Activated T-helper 2 cell treated with anti-CD3 and anti-CD28 coated beads, Interferon-gamma antibody, Interleukin-2, Interleukin-4, amounts not matched to agents 10 μg/mL and 5 μg/mL and 100 μg/mL, durations not matched to agents 14 hours and 24 hours and 36 hours (primary cell): ENCODE measurements around the gene ZFYVE28. TPM values are rescaled to one million over a fixed set of nuclear protein-coding genes. Genes with fewer than 3 reads are reported as not detected.

Experiments used
- DNase-seq: peaks from one replicate; pipeline ENCODE4 v3.0.0; 2021; ENCODE audit warnings: low spot score
- H3K27ac Mint-ChIP-seq: one replicate; pipeline ENCODE4 v1.8.0; 2021; ENCODE audit warnings: mixed read lengths
- H3K27me3 Mint-ChIP-seq: one replicate; pipeline ENCODE4 v1.8.0; 2021; ENCODE audit warnings: low read depth, mixed read lengths
- H3K36me3 Mint-ChIP-seq: one replicate; pipeline ENCODE4 v1.8.0; 2021; ENCODE audit warnings: low read depth, mixed read lengths
- H3K4me1 Mint-ChIP-seq: one replicate; pipeline ENCODE4 v1.8.0; 2021; ENCODE audit warnings: low read depth, mixed read lengths
- H3K4me3 Mint-ChIP-seq: one replicate; pipeline ENCODE4 v1.8.0; 2021; ENCODE audit warnings: low read depth, mild to moderate bottlenecking, moderate library complexity, mixed read lengths
- H3K9me3 Mint-ChIP-seq: one replicate; pipeline ENCODE4 v1.8.0; 2021; ENCODE audit warnings: mixed read lengths
- intact Hi-C: fragments of 100-400 bp; cut with micrococcal nuclease; formaldehyde crosslinking; loops from one replicate; pipeline ENCODE4 v1.15.1; 2023
- total RNA-seq: library from RNA; stranded (reverse); gene quantifications from 2 replicates; pipeline ENCODE4 v1.2.3, GENCODE V29; 2022

ZFYVE28 gene
- total RNA-seq, 1 donor from 2014 or later = 10.0 TPM

GRCh38 chr4:2442175-2442993, 23.9 kb upstream of the ZFYVE28 start:
- intact Hi-C loops = no loop called here
- no peak overlapping the region for H3K27ac Mint-ChIP-seq
- no peak overlapping the region for H3K4me3 Mint-ChIP-seq
- peaks cover 2% of the 10 kb centered on the region for H3K4me1 Mint-ChIP-seq
- no peaks in the 10 kb centered on the region for H3K36me3 Mint-ChIP-seq
- DNase-seq = no peak
- no peaks in the 10 kb centered on the region for H3K27me3 Mint-ChIP-seq
- no peaks in the 10 kb centered on the region for H3K9me3 Mint-ChIP-seq

GRCh38 chr4:2441393-2442174, 23.1 kb upstream of the ZFYVE28 start:
- peak; percentile 65 for DNase-seq
- H3K9me3 Mint-ChIP-seq = no peaks in the 10 kb centered on the region
- peaks cover 2% of the 10 kb centered on the region for H3K4me1 Mint-ChIP-seq
- H3K36me3 Mint-ChIP-seq = no peaks in the 10 kb centered on the region
- no peaks in the 10 kb centered on the region for H3K27me3 Mint-ChIP-seq
- no peak overlapping the region for H3K27ac Mint-ChIP-seq
- intact Hi-C loops = loop anchor here (1.0 kb wide), 1 partner anchor 221 kb away; no protein-coding TSS in a partner anchor
- no peak overlapping the region for H3K4me3 Mint-ChIP-seq

DNA sequence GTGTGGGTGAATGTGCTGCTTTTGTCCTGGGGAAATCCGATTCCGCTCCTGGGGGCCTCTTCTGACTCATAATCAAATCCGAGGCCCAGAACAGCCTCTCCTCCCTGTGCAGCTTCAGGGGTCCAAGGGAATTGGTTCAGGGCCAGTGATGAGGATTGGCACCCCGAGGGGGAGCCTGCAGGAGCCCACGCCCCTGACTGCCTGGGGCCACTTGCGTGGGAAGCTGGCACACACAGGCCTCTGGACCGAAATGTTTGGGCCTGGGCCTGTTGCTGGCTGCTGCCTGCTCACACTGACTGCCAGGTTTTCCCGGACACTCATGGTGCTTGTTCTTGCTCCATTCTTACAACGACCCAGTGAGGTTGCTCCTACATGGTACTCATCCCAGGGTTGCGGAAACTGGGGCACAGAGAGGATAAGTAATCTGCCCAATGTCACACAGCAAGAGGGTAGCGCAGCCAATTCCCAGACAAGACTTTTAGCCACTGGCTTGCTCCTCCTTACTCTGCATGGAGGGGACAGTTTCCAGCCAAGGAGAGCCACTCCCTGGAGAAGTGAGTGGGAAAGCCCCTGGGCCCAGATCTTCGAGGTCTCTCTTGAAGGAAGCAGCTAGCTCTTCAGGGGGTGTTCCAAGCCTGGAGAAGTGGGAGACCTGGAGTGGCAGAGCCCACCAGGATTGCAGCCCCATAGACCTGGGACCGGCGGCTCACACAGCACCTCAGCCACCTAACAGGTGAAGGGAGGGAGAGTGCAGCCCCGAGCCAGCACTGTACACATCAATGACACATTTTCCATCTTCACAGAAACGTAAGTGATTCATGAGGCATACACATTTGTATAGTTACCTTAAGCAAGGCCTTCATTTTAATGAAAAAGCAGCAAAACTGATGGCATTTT, 20.6 kb upstream of the ZFYVE28 start:
- Mint-ChIP-seq H3K36me3 (no peaks in the 10 kb centered on the region), H3K27ac (no peak overlapping the region), H3K9me3 (no peaks in the 10 kb centered on the region), H3K27me3 (no peaks in the 10 kb centered on the region), H3K4me3 (no peak overlapping the region), H3K4me1 (peaks cover 2% of the 10 kb centered on the region)
- intact Hi-C loops = no loop called here
- DNase-seq = no peak

DNA sequence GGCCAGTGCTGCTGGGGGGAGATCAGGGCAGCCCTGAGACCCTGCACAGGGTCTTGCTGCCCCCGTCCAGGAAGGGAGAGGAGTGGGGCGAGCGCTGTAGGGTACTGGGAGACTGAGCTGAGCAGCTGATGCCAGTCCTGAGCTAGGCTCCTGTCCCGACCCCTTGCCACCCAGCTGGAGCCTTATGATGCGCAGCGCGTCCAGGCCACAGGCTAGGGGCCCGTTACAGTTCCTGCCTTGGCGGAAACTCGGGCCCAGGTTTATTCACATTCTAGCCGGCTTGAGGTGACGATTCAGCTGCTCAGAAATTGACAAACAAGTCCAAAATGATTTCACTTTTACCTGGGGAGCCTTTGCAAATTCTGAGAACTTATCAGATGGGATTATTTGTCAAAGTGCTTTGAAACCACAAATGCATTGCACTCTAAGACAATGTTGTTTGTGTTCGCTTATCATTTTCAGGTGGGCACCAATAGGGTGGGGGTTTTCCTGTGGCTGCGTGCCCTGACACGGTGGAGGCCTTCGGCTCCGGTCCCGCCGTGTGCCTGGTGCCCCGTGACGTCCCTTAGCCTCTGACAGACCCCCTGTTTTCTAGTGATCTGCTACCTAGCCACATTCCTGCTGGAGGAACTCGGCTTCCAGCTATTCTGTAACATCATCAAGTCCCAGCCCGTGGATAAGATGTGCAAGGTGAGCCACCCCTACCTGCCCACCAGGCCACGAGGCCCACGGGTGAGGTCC, 19.2 kb upstream of the ZFYVE28 start:
- no peak overlapping the region for H3K27ac Mint-ChIP-seq
- H3K36me3 Mint-ChIP-seq = no peaks in the 10 kb centered on the region
- H3K4me1 Mint-ChIP-seq = peaks cover 2% of the 10 kb centered on the region

DNA sequence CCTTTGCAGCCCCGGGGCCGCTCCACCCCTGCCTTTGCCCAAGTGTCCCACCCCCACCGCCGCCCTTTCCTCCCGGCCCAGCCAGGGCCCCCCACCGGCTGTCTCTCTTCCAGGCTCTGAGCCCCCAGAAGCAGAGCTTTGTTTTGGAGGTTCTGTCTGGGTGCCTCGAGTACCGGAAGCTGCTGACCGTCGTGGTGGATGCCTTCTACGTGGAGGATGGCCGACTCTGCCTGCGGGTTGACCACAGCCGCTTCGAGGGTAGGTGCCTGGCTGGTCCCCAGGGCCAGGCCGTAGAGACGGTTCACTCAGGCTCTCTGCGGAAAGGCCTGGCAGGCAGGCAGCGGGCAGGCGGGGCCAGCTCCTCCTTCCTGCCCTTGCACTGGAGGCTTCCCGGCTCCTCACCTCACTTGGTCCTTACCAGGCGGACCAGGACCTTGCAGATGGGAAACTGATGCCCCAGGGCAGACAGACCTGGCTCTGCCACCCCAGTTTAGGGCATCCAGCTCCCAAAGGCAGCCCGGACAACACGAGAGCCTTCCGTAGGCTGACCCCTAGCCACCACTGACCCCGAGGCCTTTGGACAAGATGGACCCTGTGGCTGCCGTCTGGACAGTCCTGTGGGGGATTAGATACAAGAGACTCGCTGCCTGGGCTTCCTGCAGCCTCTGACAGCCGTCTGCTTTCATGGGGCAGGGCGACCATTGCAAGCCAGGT, 18.5 kb upstream of the ZFYVE28 start:
- Mint-ChIP-seq H3K27ac (no peak overlapping the region), H3K36me3 (no peaks in the 10 kb centered on the region), H3K4me1 (peaks cover 2% of the 10 kb centered on the region), H3K27me3 (no peaks in the 10 kb centered on the region), H3K4me3 (no peak overlapping the region), H3K9me3 (no peaks in the 10 kb centered on the region)
- intact Hi-C loops = no loop called here
- no peak for DNase-seq

More for the DNA sequence above, 19.2 kb upstream of the ZFYVE28 start:
- no peaks in the 10 kb centered on the region for H3K27me3 Mint-ChIP-seq
- DNase-seq = no peak
- no peak overlapping the region for H3K4me3 Mint-ChIP-seq
- H3K9me3 Mint-ChIP-seq = no peaks in the 10 kb centered on the region
- intact Hi-C loops = no loop called here

DNA sequence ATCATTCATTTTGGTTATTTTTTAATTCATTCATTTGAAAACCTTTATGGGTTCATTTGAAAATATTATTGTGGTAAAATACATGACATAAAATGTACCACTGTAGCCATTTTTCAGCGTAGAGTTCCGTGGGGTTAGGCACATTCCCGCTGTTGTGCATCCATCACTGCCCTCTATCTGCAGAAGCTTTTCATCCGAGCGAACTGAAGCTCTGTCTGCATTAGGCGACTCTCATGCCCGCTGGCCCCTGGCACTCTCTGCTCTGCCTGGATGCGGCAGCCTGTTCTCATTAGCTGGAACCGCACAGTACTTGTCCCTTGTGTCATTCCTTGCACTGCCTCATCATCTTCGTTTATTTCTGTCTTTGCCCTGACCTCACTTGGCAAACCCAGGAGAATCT, 17.9 kb upstream of the ZFYVE28 start:
- no peak for DNase-seq
- intact Hi-C loops = no loop called here
- Mint-ChIP-seq H3K9me3 (no peaks in the 10 kb centered on the region), H3K27ac (no peak overlapping the region), H3K27me3 (peaks cover 3% of the 10 kb centered on the region), H3K36me3 (no peaks in the 10 kb centered on the region), H3K4me1 (no peaks in the 10 kb centered on the region), H3K4me3 (no peak overlapping the region)

DNA sequence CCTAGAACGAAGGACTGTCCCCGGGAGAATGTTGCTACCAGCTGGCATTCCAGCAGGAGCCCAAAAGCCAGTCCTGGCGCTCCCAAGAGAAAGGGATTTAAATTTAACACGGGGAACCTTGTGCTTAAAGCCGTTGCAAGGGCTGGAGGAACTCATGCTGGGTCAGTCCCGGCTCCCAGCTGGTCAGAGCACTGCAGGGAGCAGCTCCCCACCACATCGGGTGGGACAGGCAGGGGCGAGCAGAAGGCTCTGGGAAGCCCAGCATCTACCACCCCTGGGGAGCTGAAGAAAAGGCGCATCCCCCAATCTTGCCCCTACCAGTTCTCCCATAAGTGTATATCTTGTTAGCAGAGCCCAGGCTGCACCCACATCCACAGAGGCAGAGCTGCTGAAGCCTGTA, 16.0 kb upstream of the ZFYVE28 start:
- H3K4me3 Mint-ChIP-seq = no peak overlapping the region
- H3K27me3 Mint-ChIP-seq = peaks cover 3% of the 10 kb centered on the region
- no peaks in the 10 kb centered on the region for H3K36me3 Mint-ChIP-seq
- intact Hi-C loops = no loop called here
- H3K9me3 Mint-ChIP-seq = no peaks in the 10 kb centered on the region
- DNase-seq = no peak
- H3K4me1 Mint-ChIP-seq = no peaks in the 10 kb centered on the region
- no peak overlapping the region for H3K27ac Mint-ChIP-seq

DNA sequence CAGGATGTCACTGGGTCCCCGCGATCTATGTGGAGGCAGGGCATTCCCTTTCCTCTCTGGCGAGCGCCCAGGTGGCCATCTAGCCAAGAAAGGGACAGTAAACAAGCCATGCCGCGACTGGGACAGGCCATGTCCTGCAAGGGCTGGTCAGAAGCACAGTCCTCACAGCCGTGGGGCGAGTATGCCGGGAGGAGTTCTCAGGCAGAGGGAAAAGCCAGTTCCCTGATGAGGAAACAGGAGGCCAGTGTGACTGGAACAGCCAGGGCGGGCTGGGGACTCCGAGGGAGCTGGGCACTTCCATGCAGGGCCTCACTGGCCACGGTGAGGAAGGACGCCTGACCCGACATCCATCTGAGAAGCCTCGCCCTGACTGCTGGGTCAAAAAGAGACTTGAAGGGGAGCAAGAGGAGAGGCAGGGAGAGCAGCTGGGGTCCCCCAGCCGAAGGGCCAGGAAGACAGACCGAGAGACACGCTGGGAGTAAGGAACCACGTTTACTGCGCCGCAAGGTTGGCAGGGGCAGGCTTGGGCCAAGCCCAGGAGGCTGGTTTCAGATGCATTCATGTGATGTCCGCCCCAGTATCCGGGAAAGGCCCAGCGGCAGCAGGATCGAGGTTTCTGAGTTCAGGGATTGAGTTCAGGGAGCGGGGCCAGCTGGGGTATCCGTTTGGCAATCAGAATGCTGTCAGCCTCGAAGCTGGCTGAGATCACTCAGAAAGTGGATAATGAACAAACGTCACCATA, 15.3 kb upstream of the ZFYVE28 start:
- H3K27me3 Mint-ChIP-seq = peaks cover 3% of the 10 kb centered on the region
- H3K4me3 Mint-ChIP-seq = no peak overlapping the region
- no peaks in the 10 kb centered on the region for H3K4me1 Mint-ChIP-seq
- no peaks in the 10 kb centered on the region for H3K9me3 Mint-ChIP-seq
- H3K36me3 Mint-ChIP-seq = no peaks in the 10 kb centered on the region
- intact Hi-C loops = no loop called here
- H3K27ac Mint-ChIP-seq = no peak overlapping the region
- DNase-seq = no peak

DNA sequence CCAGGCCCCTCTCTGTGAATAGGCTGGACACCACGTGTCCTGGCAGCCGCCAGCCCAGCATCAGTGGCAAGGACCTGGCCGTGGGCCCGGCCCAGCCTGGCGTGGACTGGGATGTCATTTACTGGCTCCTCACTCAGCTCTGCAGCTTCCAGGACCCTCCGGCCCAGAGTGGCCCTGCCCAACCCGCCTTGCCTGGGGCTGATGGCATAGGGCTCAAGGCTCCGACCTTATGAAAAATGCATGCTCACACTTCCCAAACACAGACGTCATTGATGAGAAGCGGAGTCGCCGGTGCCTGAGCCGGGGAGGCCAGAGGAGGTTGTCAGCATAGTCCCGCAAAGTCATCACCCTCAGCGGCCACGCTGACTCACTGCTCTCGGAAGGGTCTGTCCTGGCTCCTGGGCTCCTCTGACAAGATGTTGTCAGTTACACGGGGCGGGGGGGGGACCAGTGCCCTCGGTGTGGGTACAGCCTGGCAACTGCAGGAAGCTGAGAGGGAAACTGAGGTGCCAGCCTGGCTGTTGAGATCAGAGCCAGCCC, 14.6 kb upstream of the ZFYVE28 start:
- Mint-ChIP-seq H3K9me3 (no peaks in the 10 kb centered on the region), H3K4me1 (no peaks in the 10 kb centered on the region), H3K36me3 (no peaks in the 10 kb centered on the region), H3K27me3 (peaks cover 3% of the 10 kb centered on the region), H3K4me3 (no peak overlapping the region), H3K27ac (no peak overlapping the region)
- DNase-seq = no peak
- intact Hi-C loops = no loop called here

DNA sequence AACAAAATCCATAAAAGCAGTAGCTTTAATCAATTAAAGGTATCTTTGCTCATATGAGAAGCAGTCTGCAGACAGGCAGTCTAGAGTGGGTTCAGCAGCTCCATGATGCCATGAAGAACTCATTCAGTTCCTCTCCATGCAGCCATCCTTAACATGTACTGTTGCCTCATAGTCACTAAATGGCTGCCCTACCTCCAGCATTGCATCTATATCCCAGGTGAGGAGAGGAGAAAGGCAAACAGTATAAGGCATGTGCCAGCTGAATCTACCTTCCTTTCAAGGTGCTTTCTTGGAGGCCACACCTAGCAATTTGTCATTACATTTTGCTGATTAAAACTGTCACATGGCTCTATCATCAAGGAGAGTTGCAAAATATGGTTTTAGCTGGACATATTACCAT, 13.6 kb upstream of the ZFYVE28 start:
- DNase-seq = no peak
- no peak overlapping the region for H3K4me3 Mint-ChIP-seq
- H3K27ac Mint-ChIP-seq = no peak overlapping the region
- intact Hi-C loops = no loop called here
- no peaks in the 10 kb centered on the region for H3K9me3 Mint-ChIP-seq
- H3K4me1 Mint-ChIP-seq = no peaks in the 10 kb centered on the region
- H3K27me3 Mint-ChIP-seq = peaks cover 3% of the 10 kb centered on the region
- no peaks in the 10 kb centered on the region for H3K36me3 Mint-ChIP-seq
